IgD-negative memory B cell (primary cell): ENCODE measurements around the gene CENPM. TPM values are rescaled to one million over a fixed set of nuclear protein-coding genes. Genes with fewer than 3 reads are reported as not detected.

Experiments
- H3K27ac Mint-ChIP-seq, 3 donors: one replicate each; pipeline ENCODE4 v1.8.0; 2020 to 2022; ENCODE audit warnings: mild to moderate bottlenecking in 3 of 3, mixed read lengths in 3 of 3, moderate library complexity in 1 of 3
- H3K27me3 Mint-ChIP-seq: one replicate; pipeline ENCODE4 v1.8.0; 2021; ENCODE audit warnings: mixed read lengths
- H3K36me3 Mint-ChIP-seq: one replicate; pipeline ENCODE4 v1.8.0; 2020; ENCODE audit warnings: mild to moderate bottlenecking, mixed read lengths
- H3K4me1 Mint-ChIP-seq, 3 donors: one replicate each; pipeline ENCODE4 v1.8.0; 2020 to 2022; ENCODE audit warnings: mixed read lengths in 3 of 3, mild to moderate bottlenecking in 1 of 3
- H3K4me3 Mint-ChIP-seq, 4 donors: one replicate each; pipeline ENCODE4 v1.8.0; 2020 to 2022; ENCODE audit warnings: mild to moderate bottlenecking in 4 of 4, mixed read lengths in 4 of 4, moderate library complexity in 3 of 4
- H3K9me3 Mint-ChIP-seq, 3 donors: one replicate each; pipeline ENCODE4 v1.8.0; 2020 to 2021; ENCODE audit warnings: mixed read lengths in 3 of 3, mild to moderate bottlenecking in 1 of 3
- polyA plus RNA-seq: library from polyadenylated mRNA; unstranded; fragments of 300-500 nt; fragmentation: Illumina TruSeq; gene quantifications from one replicate; pipeline ENCODE4 v1.2.3, GENCODE V29; 2021

CENPM gene
- polyA plus RNA-seq, 1 donor from 2014 or later, result 28.7 TPM

- Mint-ChIP-seq H3K9me3 (no peaks in the 10 kb centered on the region), H3K36me3 (no peaks in the 10 kb centered on the region), H3K4me1 (peaks cover 32 to 57% (median 50%) of the 10 kb centered on the region in 3 donors), H3K27ac (peak overlapping the region; percentile 95 to 96 (median 95)), H3K27me3 (no peaks in the 10 kb centered on the region), H3K4me3 (peak overlapping the region; percentile 8 to 79 (median 47))
Measured at GRCh38 chr22:41931701-41932269, 15.2 kb downstream of the CENPM start.

GRCh38 chr22:41929418-41929810 lies 17.5 kb downstream of the CENPM start:
- peak overlapping the region; percentile 90 to 99 (median 91) for H3K27ac Mint-ChIP-seq
- no peaks in the 10 kb centered on the region for H3K27me3 Mint-ChIP-seq
- no peaks in the 10 kb centered on the region for H3K9me3 Mint-ChIP-seq
- peaks cover 3% of the 10 kb centered on the region for H3K36me3 Mint-ChIP-seq
- peaks cover 32 to 43% (median 38%) of the 10 kb centered on the region in 3 donors for H3K4me1 Mint-ChIP-seq
- H3K4me3 Mint-ChIP-seq, result peak overlapping the region; percentile 59 to 93 (median 66)

GRCh38 chr22:41928593-41929417 lies 18.1 kb downstream of the CENPM start:
- Mint-ChIP-seq H3K4me3 (peak overlapping the region; percentile 59 to 93 (median 67)), H3K4me1 (peaks cover 31 to 38% (median 36%) of the 10 kb centered on the region in 3 donors), H3K27me3 (no peaks in the 10 kb centered on the region), H3K9me3 (no peaks in the 10 kb centered on the region), H3K36me3 (peaks cover 3% of the 10 kb centered on the region), H3K27ac (peak overlapping the region; percentile 90 to 99 (median 91))

GRCh38 chr22:41927813-41928212 lies 19.1 kb downstream of the CENPM start:
- Mint-ChIP-seq H3K27ac (peak overlapping the region; percentile 90 to 99 (median 94)), H3K27me3 (no peaks in the 10 kb centered on the region), H3K4me3 (peak overlapping the region; percentile 48 to 93 (median 76)), H3K36me3 (peaks cover 5% of the 10 kb centered on the region), H3K9me3 (no peaks in the 10 kb centered on the region), H3K4me1 (peaks cover 28 to 38% (median 38%) of the 10 kb centered on the region in 3 donors)

- peaks cover 11% of the 10 kb centered on the region for H3K36me3 Mint-ChIP-seq
- H3K27ac Mint-ChIP-seq, result peak overlapping the region; percentile 97 to 98 (median 98)
- no peaks in the 10 kb centered on the region for H3K9me3 Mint-ChIP-seq
- no peaks in the 10 kb centered on the region for H3K27me3 Mint-ChIP-seq
- peaks cover 37 to 45% (median 37%) of the 10 kb centered on the region in 3 donors for H3K4me1 Mint-ChIP-seq
- H3K4me3 Mint-ChIP-seq, result peak overlapping the region; percentile 90 to 99 (median 96)
Measured at GRCh38 chr22:41925783-41926460, 21.0 kb downstream of the CENPM start.

GRCh38 chr22:41923595-41924276 lies 23.2 kb downstream of the CENPM start:
- H3K36me3 Mint-ChIP-seq, result peaks cover 11% of the 10 kb centered on the region
- no peaks in the 10 kb centered on the region for H3K9me3 Mint-ChIP-seq
- peaks cover 38 to 47% (median 46%) of the 10 kb centered on the region in 3 donors for H3K4me1 Mint-ChIP-seq
- H3K27ac Mint-ChIP-seq, result peak overlapping the region; percentile 97 to 100 (median 98)
- peak overlapping the region; percentile 90 to 99 (median 96) for H3K4me3 Mint-ChIP-seq
- H3K27me3 Mint-ChIP-seq, result peaks cover 4% of the 10 kb centered on the region

GRCh38 chr22:41922940-41923594 lies 23.9 kb downstream of the CENPM start:
- peak overlapping the region; percentile 87 to 97 (median 93) for H3K4me3 Mint-ChIP-seq

GRCh38 chr22:41922328-41922727 lies 24.6 kb downstream of the CENPM start:
- Mint-ChIP-seq H3K27me3 (peaks cover 4% of the 10 kb centered on the region), H3K27ac (peak overlapping the region; percentile 96 to 100 (median 97)), H3K9me3 (no peaks in the 10 kb centered on the region), H3K4me1 (peaks cover 37 to 52% (median 48%) of the 10 kb centered on the region in 3 donors), H3K4me3 (peak overlapping the region in 3 of 4 donors; percentile 90 to 92 (median 90)), H3K36me3 (peaks cover 11% of the 10 kb centered on the region)

More at GRCh38 chr22:41922940-41923594, 23.9 kb downstream of the CENPM start:
- Mint-ChIP-seq H3K4me1 (peaks cover 39 to 51% (median 48%) of the 10 kb centered on the region in 3 donors), H3K36me3 (peaks cover 11% of the 10 kb centered on the region), H3K9me3 (no peaks in the 10 kb centered on the region), H3K27me3 (peaks cover 4% of the 10 kb centered on the region), H3K27ac (peak overlapping the region; percentile 97 to 100 (median 98))

- Mint-ChIP-seq H3K4me3 (peak overlapping the region; percentile 76 to 92 (median 90)), H3K4me1 (peaks cover 41 to 62% (median 58%) of the 10 kb centered on the region in 3 donors)
Measured at GRCh38 chr22:41920271-41920976, 26.5 kb downstream of the CENPM start.

GRCh38 chr22:41919357-41920224 lies 27.4 kb downstream of the CENPM start:
- Mint-ChIP-seq H3K27me3 (peaks cover 12% of the 10 kb centered on the region), H3K4me1 (peaks cover 39 to 59% (median 53%) of the 10 kb centered on the region in 3 donors)

More at GRCh38 chr22:41920271-41920976, 26.5 kb downstream of the CENPM start:
- Mint-ChIP-seq H3K9me3 (no peaks in the 10 kb centered on the region), H3K27ac (peak overlapping the region; percentile 96 to 100 (median 97)), H3K36me3 (peaks cover 11% of the 10 kb centered on the region), H3K27me3 (peaks cover 12% of the 10 kb centered on the region)

GRCh38 chr22:41917903-41918791 lies 28.8 kb downstream of the CENPM start:
- peak overlapping the region; percentile 96 to 100 (median 97) for H3K27ac Mint-ChIP-seq
- peaks cover 8% of the 10 kb centered on the region for H3K36me3 Mint-ChIP-seq
- H3K27me3 Mint-ChIP-seq, result peaks cover 12% of the 10 kb centered on the region
- peaks cover 36 to 55% (median 49%) of the 10 kb centered on the region in 3 donors for H3K4me1 Mint-ChIP-seq
- no peaks in the 10 kb centered on the region for H3K9me3 Mint-ChIP-seq
- peak overlapping the region; percentile 73 to 92 (median 91) for H3K4me3 Mint-ChIP-seq

More at GRCh38 chr22:41919357-41920224, 27.4 kb downstream of the CENPM start:
- H3K27ac Mint-ChIP-seq, result peak overlapping the region; percentile 96 to 100 (median 97)
- H3K9me3 Mint-ChIP-seq, result no peaks in the 10 kb centered on the region
- H3K36me3 Mint-ChIP-seq, result peaks cover 8% of the 10 kb centered on the region
- H3K4me3 Mint-ChIP-seq, result peak overlapping the region; percentile 76 to 92 (median 91)
